Left ventricle myocardium inferior (tissue), 1 donor: ENCODE measurements around the gene ABR. TPM values are rescaled to one million over a fixed set of nuclear protein-coding genes. Genes with fewer than 3 reads are reported as not detected.
A peak's percentile ranks its signal among the peaks of the same experiment; 100 is the strongest.

Experiments
- DNase-seq: peaks from one replicate; pipeline ENCODE4 v3.0.0-alpha.2; 2020
- H3K27ac ChIP-seq: fragments of 200-600 bp; replicated peaks from 2 replicates; pipeline ENCODE4 v1.8.0; 2021
- H3K27me3 ChIP-seq: fragments of 200-600 bp; 2 replicates; pipeline ENCODE4 v1.8.0; 2021; ENCODE audit warnings: low read depth
- H3K36me3 ChIP-seq: fragments of 200-600 bp; 2 replicates; pipeline ENCODE4 v1.8.0; 2021
- H3K4me1 ChIP-seq: fragments of 200-600 bp; 2 replicates; pipeline ENCODE4 v1.8.0; 2021
- H3K4me3 ChIP-seq: fragments of 200-600 bp; 2 replicates; pipeline ENCODE4 v1.8.0; 2021; ENCODE audit warnings: mild to moderate bottlenecking, moderate library complexity
- H3K9me3 ChIP-seq: fragments of 200-600 bp; replicated peaks from 2 replicates; pipeline ENCODE4 v1.8.0; 2021
- CTCF ChIP-seq: fragments of 200-600 bp; IDR thresholded peaks from 2 replicates; pipeline ENCODE4 v1.8.0; 2021; ENCODE audit warnings: antibody characterized with exemption, mild to moderate bottlenecking, borderline replicate concordance
- intact Hi-C: fragments of 100-400 bp; cut with micrococcal nuclease; formaldehyde crosslinking; loops from one replicate; pipeline ENCODE4 v1.11.0; 2022
- total RNA-seq: library from RNA; stranded (reverse); fragmentation: NEBNext Ultra II Directional; extraction: Animal tissue kit (Norgen Biotek cat#: 25700); gene quantifications from one replicate; pipeline ENCODE4 v1.2.1, GENCODE V29; 2021
- donor health status: DM: no; HTN: yes; CAD: no; lungs with severe emphysema.

The ABR gene
- total RNA-seq, 1 donor from 2014 or later, result 170 TPM

- H3K9me3 ChIP-seq, result no peaks in the 10 kb centered on the region
- TF ChIP-seq CTCF, result no peak
- no peaks in the 10 kb centered on the region for H3K27me3 ChIP-seq
- DNase-seq, result no peak
- H3K4me1 ChIP-seq, result peaks cover 87% of the 10 kb centered on the region
- no peak overlapping the region for H3K27ac ChIP-seq
- no peak overlapping the region for H3K4me3 ChIP-seq
- intact Hi-C loops, result no loop called here
- peaks cover 8% of the 10 kb centered on the region for H3K36me3 ChIP-seq
These were observed 155.7 kb downstream of the ABR start for GRCh38 chr17:1024076-1024475.

GRCh38 chr17:1022278-1023024 is 157.3 kb downstream of the ABR start:
- H3K4me1 ChIP-seq, result peaks cover 87% of the 10 kb centered on the region
- H3K4me3 ChIP-seq, result peak overlapping the region; percentile 11
- intact Hi-C loops, result no loop called here
- no peaks in the 10 kb centered on the region for H3K9me3 ChIP-seq
- peak; percentile 66 for DNase-seq
- no peak for TF ChIP-seq CTCF
- peak overlapping the region; percentile 88 for H3K27ac ChIP-seq
- H3K36me3 ChIP-seq, result peaks cover 8% of the 10 kb centered on the region
- H3K27me3 ChIP-seq, result no peaks in the 10 kb centered on the region

- Histone ChIP-seq H3K27me3 (no peaks in the 10 kb centered on the region), H3K36me3 (peaks cover 4% of the 10 kb centered on the region), H3K9me3 (no peaks in the 10 kb centered on the region), H3K27ac (peak overlapping the region; percentile 88), H3K4me3 (no peak overlapping the region), H3K4me1 (peaks cover 79% of the 10 kb centered on the region)
- DNase-seq, result no peak
- intact Hi-C loops, result no loop called here
- TF ChIP-seq CTCF, result no peak
These were observed 158.6 kb downstream of the ABR start for GRCh38 chr17:1021147-1021546.

GRCh38 chr17:1019451-1019850 is 160.3 kb downstream of the ABR start:
- Histone ChIP-seq H3K27ac (peak overlapping the region; percentile 88), H3K36me3 (peaks cover 2% of the 10 kb centered on the region), H3K9me3 (no peaks in the 10 kb centered on the region), H3K4me1 (peaks cover 68% of the 10 kb centered on the region), H3K4me3 (no peak overlapping the region), H3K27me3 (no peaks in the 10 kb centered on the region)
- TF ChIP-seq CTCF, result no peak
- intact Hi-C loops, result no loop called here
- DNase-seq, result peak; percentile 59

GRCh38 chr17:1018547-1018946 is 161.2 kb downstream of the ABR start:
- TF ChIP-seq CTCF, result no peak
- H3K36me3 ChIP-seq, result no peaks in the 10 kb centered on the region
- H3K4me3 ChIP-seq, result no peak overlapping the region
- H3K27ac ChIP-seq, result peak overlapping the region; percentile 88
- no peak for DNase-seq
- H3K9me3 ChIP-seq, result no peaks in the 10 kb centered on the region
- peaks cover 66% of the 10 kb centered on the region for H3K4me1 ChIP-seq
- intact Hi-C loops, result no loop called here
- H3K27me3 ChIP-seq, result no peaks in the 10 kb centered on the region
